HEK293T (cell line): ENCODE data around the gene ZNF532.

ENCODE experiments used
- BHLHE40 ChIP-seq: fragments of 450-650 bp; IDR thresholded peaks from 2 replicates; pipeline ENCODE4 v1.6.1; 2016; ENCODE audit warnings: mild to moderate bottlenecking, moderate library complexity, borderline replicate concordance
- CTBP1 ChIP-seq: fragments of 450-650 bp; IDR thresholded peaks from 2 replicates; pipeline ENCODE4 v1.6.1; 2016; ENCODE audit warnings: borderline replicate concordance
- ELF4 ChIP-seq: fragments of 450-650 bp; IDR thresholded peaks from 2 replicates; pipeline ENCODE4 v1.6.1; 2017; ENCODE audit warnings: antibody characterized with exemption
- FOXA1 ChIP-seq: fragments of 450-650 bp; IDR thresholded peaks from 2 replicates; pipeline ENCODE4 v1.6.1; 2016; ENCODE audit warnings: mild to moderate bottlenecking
- FOXK2 ChIP-seq: fragments of 450-650 bp; IDR thresholded peaks from 2 replicates; pipeline ENCODE4 v1.6.1; 2016; ENCODE audit warnings: mild to moderate bottlenecking
- HDGF ChIP-seq: fragments of 450-650 bp; IDR thresholded peaks from 2 replicates; pipeline ENCODE4 v1.6.1; 2017; ENCODE audit warnings: antibody characterized with exemption, borderline replicate concordance
- L3MBTL2 ChIP-seq: fragments of 450-650 bp; conservative IDR thresholded peaks from 2 replicates; pipeline ENCODE4 v1.6.1; 2016; ENCODE audit warnings: mild to moderate bottlenecking
- SP1 ChIP-seq: fragments of 450-650 bp; IDR thresholded peaks from 2 replicates; pipeline ENCODE4 v1.6.1; 2017
- TARDBP ChIP-seq: fragments of 450-650 bp; IDR thresholded peaks from 2 replicates; pipeline ENCODE4 v1.6.1; 2016
- ZNF384 ChIP-seq: fragments of 450-650 bp; IDR thresholded peaks from 2 replicates; pipeline ENCODE4 v1.6.1; 2016

DNA sequence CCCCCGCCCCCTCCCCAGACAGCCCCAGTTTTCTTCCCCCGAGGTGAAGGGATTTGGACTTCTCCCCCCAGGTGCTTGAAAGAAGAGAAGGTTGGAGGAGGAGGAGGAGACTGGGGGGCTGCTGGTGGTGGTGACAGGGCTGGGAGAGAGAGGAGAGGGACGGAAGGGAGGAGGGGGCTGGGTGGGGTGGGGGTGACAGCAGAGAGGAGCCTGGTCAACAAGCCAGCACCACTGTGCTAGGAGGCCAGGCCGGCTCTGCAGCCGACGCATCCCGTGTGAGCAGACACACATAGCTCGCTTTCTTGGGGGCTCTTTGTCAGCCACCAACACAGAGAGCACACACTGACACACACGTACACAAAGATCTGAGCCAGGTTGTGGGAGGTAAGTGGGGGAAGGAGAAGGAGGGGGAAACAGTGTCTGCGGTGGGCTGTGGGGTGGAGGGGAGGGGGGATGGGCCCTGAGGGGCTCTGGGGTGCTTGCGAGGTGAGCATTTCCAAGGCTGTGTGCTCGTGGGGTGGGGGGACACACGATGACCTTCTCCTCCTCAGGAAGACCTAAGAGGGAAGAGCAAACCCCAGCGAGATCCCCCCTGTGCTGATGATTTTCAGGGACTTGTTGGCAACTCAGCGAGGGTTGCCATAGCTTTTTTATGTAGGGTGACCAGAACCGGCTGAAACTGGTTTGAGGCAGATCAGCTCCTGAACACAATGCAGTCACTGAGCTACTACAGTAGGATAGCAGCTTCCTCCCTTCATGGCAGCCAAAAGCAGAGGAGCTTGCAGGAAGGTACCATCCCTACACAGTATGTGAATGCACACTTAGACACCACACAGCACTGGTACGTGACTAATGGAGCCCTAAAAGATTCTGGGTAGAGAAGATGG lies at the start of gene ZNF532:
- TF ChIP-seq L3MBTL2 (no peak), ZNF384 (no peak), BHLHE40 (no peak), FOXA1 (no peak), ELF4 (no peak), FOXK2 (no peak), SP1 (no peak), HDGF (no peak), TARDBP (no peak), CTBP1 (no peak)
